RWPE2 (cell line): ENCODE results near the gene TMPRSS2.

Experiments used
- ATAC-seq: fragments of 200-7000 bp; cut with Tn5 transposase; 3 replicates; pipeline ENCODE4 v1.9.1; 2021; ENCODE audit warnings: low read depth
- DNase-seq: peaks from one replicate; pipeline ENCODE4 v3.0.0-alpha.2; 2020; ENCODE audit warnings: low spot score
- H3K27ac ChIP-seq: fragments of 450-650 bp; 2 replicates; pipeline ENCODE4 v1.5.1; 2017; ENCODE audit warnings: mild to moderate bottlenecking; ENCODE audit not compliant: poor library complexity, severe bottlenecking
- H3K27me3 ChIP-seq: fragments of 250-450 bp; sonication (Bioruptor Pico); 2 replicates; pipeline ENCODE4 v1.5.1; 2021; ENCODE audit warnings: mild to moderate bottlenecking, moderate library complexity; ENCODE audit not compliant: insufficient read depth, poor library complexity, severe bottlenecking
- H3K36me3 ChIP-seq: fragments of 250-450 bp; sonication (Bioruptor Pico); 2 replicates; pipeline ENCODE4 v1.5.1; 2020; ENCODE audit warnings: low read depth, mild to moderate bottlenecking, moderate library complexity
- H3K4me1 ChIP-seq: fragments of 250-450 bp; sonication (Bioruptor Pico); 2 replicates; pipeline ENCODE4 v1.5.1; 2021; ENCODE audit warnings: mild to moderate bottlenecking, moderate library complexity; ENCODE audit not compliant: insufficient read depth, poor library complexity, severe bottlenecking
- H3K4me3 ChIP-seq: fragments of 250-450 bp; sonication (Bioruptor Pico); 2 replicates; pipeline ENCODE4 v1.5.1; 2021; ENCODE audit warnings: mild to moderate bottlenecking, moderate library complexity; ENCODE audit not compliant: severe bottlenecking
- H3K9me3 ChIP-seq: fragments of 250-450 bp; sonication (Bioruptor Pico); 2 replicates; pipeline ENCODE4 v1.5.1; 2021; ENCODE audit warnings: mild to moderate bottlenecking, moderate library complexity; ENCODE audit not compliant: severe bottlenecking
- CTCF ChIP-seq: fragments of 450-650 bp; IDR thresholded peaks from one replicate; pipeline ENCODE4 v1.5.1; 2017; ENCODE audit warnings: mild to moderate bottlenecking, moderate library complexity; ENCODE audit not compliant: poor library complexity, severe bottlenecking

The TMPRSS2 gene

GRCh38 chr21:41521489-41522027 is 13.6 kb upstream of the TMPRSS2 start:
- H3K27ac ChIP-seq = no peak overlapping the region
- no peaks in the 10 kb centered on the region for H3K9me3 ChIP-seq
- H3K36me3 ChIP-seq = no peaks in the 10 kb centered on the region
- ATAC-seq (no peak), DNase-seq (no peak)
- H3K4me3 ChIP-seq = no peak overlapping the region
- H3K27me3 ChIP-seq = no peaks in the 10 kb centered on the region
- no peak for TF ChIP-seq CTCF
- no peaks in the 10 kb centered on the region for H3K4me1 ChIP-seq

GRCh38 chr21:41520560-41521442 is 12.8 kb upstream of the TMPRSS2 start:
- Histone ChIP-seq H3K27me3 (no peaks in the 10 kb centered on the region), H3K4me3 (no peak overlapping the region), H3K9me3 (no peaks in the 10 kb centered on the region), H3K4me1 (no peaks in the 10 kb centered on the region), H3K27ac (no peak overlapping the region), H3K36me3 (no peaks in the 10 kb centered on the region)
- no peak for TF ChIP-seq CTCF
- no peak for DNase-seq
- no peak for ATAC-seq

GRCh38 chr21:41519806-41520559 is 12.0 kb upstream of the TMPRSS2 start:
- Histone ChIP-seq H3K27ac (no peak overlapping the region), H3K4me3 (no peak overlapping the region), H3K36me3 (no peaks in the 10 kb centered on the region), H3K27me3 (no peaks in the 10 kb centered on the region), H3K4me1 (no peaks in the 10 kb centered on the region), H3K9me3 (no peaks in the 10 kb centered on the region)
- ATAC-seq = no peak
- TF ChIP-seq CTCF = no peak
- no peak for DNase-seq

DNA sequence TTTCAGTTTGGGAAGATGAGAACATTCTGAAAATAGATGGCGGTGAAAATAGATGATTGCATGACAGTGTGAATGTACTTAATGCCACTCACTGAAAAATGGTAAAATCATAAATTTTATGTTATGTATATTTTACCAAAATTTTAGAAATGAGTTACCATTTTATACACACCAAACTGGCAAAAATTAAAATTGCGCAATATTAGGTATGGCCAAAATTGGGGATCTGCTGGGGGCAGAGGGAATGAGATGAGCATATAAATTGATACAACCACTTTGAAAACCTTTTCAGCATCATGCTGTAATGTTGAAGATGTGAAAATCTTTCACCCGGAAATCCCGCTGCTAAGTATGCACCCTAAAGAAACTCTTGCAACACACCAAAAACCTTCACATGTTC is 10.8 kb upstream of the TMPRSS2 start:
- Histone ChIP-seq H3K27me3 (no peaks in the 10 kb centered on the region), H3K36me3 (no peaks in the 10 kb centered on the region), H3K4me3 (no peak overlapping the region), H3K4me1 (no peaks in the 10 kb centered on the region), H3K9me3 (no peaks in the 10 kb centered on the region), H3K27ac (no peak overlapping the region)
- no peak for DNase-seq
- no peak for ATAC-seq
- TF ChIP-seq CTCF = no peak
